ENCODE data around the gene EGFLAM.

DNA sequence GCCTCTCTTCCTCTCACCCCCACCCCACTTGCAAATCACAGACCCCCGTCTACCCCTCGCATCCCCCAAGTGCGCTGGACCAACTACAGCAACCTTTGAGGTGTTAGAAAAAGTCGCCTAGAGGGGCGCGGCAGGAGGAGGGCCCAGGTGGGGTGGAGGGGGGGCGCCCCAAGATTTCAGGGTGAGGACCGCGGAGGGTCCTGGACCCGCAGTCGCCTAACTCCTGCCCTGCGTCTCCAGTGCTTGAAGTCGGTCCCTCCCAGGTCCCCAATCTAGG is 379 bp upstream of the EGFLAM start:
- TF ChIP-seq CTCF (conservative IDR thresholded peaks at IDR 0.05 in 1 of 2, IDR thresholded peaks at IDR 0.05 in 1 of 2; ENCODE audit: extremely low read depth in 1 of 2, insufficient read depth in 1 of 2, low read depth in 1 of 2, low read length in 2 of 2) = no peak
- TF ChIP-seq EZH2 (IDR thresholded peaks at IDR 0.05; ENCODE audit: borderline replicate concordance, low read length) = peak; percentile 71

Measured in mammary epithelial cell (primary cell).